GM18517 (cell line): ENCODE results near the gene ATG10.
A peak's percentile ranks its signal among the peaks of the same experiment; 100 is the strongest.
"Not testable (repeated sequence)": the region's sequence is repeated elsewhere in the genome, so short reads cannot be mapped to it uniquely, and the experiment has no call there.

Source experiments
- ATAC-seq: cut with Tn5 transposase; IDR thresholded peaks from one replicate; pipeline ENCODE4 v1.9.1; 2021; ENCODE audit warnings: mild to moderate bottlenecking, moderate library complexity; ENCODE audit not compliant: unreplicated experiment

Gene ATG10

DNA sequence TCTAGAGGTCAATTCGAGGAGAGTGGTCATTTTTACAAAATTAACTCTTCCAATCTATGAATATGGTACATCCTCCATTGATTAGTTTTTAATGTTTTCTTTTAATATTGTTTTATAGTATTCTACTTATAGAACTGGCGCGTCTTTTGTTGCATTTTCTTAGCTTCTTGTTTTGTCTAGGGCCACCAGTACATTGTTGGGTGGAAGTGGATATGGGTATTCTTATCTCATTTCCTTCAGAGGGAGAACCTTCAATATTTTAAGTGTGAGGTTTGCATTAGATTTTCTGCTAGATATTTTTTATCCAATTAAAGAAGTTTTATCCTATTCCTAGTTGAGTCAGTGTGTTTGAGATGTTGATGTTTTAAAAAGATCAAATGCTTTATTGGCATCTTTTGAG is 236.5 kb downstream of the ATG10 start:
- ATAC-seq = no peak

DNA sequence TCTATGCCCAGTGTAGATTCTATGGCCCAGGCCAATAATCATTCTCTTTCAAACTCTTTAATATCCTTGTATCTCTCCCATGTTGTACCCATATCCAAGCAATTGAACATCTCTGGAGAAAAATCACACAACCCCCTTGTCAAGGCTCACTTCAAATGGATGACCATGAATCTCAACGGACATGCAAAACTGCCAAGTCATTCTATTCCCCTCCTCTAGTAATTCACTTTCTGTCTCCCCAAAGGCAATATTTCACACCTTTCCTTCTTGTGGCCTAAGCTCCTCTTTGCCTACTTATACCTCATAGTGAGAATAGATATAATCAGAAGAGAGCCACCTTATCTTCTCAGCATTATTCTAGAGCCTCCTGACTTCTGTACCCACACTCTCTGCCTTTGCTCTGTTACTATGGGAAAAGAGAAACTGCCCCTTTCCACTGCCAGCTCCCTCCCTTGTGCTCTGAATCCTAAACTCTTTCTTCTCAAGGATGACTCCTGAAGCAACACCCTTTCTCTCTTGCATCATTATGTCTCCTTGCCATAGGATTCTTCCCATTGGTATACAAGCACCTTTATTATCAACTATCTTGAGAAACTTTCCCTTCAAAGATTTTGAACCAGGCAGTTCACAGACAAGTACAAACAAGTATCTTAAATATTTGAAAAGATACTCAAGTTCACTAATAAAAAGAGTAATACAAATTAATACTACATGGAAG is 240.2 kb downstream of the ATG10 start:
- ATAC-seq = no peak

DNA sequence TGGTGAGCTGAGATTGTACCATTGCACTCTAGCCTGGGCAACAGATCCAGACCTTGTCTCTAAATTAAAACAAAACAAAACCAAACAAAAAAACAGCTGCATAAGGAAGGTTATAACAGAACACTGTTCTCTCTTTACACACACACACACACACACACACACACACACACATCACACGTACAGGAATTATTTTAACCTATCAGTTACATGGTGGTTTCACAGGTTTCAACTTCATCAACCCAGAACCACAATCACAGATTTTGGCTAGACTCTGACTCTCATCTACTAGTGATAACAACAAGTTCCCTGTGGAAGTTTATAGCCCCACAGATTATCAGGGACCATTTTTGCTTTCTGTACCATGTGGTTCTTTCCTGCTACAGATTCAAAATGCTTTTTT is 246.1 kb downstream of the ATG10 start:
- no peak for ATAC-seq

DNA sequence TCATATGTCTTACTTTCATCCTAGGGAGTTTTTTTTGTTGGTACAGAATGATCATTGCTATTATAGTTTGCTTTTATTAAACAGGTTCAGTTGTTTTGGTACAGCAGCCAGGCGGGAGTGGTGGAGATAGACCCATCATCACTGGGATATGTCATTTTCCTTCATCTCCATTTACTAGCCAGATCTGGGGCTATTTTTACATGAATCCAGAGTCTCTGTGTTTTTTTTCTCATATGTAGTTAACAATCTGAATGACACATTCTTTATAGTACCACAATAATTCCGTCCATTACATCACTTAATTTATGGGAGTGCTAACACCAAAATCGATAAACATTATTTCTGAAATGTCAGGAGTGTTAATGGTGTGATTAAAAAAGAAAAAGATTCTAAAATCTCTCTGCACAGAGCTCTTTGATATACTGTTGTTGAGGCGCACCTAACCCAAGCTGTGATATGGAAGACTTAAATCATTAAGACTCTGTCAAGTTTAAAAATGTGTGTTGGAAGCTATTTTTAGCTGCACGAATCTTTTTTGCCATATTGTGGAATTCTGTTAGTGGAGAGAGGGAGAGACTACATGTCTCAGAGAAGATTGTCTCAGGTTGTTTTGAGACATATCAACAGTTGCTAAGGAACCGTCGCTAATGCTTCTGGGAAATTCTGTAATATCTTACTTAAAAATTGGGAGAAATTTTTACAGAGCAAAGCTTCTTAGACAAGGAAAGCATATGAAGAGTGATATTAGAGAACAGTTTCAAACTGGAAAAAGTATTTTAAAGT is 246.7 kb downstream of the ATG10 start:
- no peak for ATAC-seq

DNA sequence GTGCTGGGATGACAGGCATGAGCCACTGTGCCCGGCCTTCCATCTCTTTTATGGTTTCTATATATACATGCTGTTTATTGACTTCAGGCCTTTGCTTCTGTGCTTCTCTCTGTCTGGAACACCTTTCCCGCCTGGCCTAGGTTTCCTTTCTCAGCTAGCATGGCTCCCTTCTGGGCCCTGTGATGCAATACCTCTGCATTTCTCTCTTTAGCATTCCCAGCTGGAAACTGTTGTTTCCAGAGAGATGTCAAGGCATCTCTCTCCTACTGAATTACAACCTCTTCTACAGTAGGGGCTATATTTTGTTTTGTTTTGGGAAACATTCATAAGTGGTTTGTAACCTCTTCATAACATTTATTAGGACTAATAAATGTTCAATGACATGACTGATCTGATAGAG is 249.2 kb downstream of the ATG10 start:
- ATAC-seq = no peak

DNA sequence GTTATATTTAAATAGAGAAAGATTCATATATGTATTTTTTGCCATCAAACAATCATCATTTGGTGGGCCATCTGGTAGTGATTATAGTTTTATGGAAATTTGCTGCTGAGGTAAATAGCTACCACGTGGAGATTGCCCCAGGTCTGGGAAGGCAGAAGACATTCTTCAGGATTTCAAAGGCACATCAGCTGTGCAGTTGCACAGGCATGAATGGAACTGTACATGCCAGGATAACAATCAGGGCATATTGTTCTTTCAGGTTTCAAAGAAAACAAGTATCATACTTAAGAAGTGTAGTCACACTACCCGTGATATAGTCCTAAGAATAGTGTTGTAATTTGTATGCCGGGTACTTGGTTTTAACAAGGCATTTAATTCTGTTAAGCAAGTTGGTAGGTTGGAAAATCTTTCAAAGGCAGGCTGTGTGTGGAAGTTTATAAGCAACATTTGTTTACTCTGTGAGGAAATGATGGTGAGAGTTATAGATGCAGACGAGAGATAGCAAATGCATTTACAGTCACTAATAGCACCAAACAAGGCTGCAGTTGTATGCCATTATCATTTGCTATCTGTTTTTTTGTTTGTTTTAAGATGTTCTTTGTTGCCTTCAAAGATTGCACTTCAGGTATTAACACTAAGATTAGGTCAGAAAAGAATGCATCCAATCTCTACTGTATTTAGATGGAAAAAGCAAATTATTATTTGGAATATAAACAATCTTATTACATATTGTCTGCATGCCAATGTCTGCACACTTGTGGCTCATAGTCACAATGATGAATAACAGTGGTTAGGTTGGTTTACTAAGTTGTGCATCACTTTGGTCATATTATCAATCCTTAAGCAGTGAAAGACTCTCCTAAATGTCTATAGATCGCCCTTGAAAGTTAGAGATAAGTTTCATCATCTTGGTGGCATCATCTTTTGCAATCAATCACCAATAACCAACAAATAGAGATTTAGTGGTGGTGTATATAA is 251.1 kb downstream of the ATG10 start:
- no peak for ATAC-seq

DNA sequence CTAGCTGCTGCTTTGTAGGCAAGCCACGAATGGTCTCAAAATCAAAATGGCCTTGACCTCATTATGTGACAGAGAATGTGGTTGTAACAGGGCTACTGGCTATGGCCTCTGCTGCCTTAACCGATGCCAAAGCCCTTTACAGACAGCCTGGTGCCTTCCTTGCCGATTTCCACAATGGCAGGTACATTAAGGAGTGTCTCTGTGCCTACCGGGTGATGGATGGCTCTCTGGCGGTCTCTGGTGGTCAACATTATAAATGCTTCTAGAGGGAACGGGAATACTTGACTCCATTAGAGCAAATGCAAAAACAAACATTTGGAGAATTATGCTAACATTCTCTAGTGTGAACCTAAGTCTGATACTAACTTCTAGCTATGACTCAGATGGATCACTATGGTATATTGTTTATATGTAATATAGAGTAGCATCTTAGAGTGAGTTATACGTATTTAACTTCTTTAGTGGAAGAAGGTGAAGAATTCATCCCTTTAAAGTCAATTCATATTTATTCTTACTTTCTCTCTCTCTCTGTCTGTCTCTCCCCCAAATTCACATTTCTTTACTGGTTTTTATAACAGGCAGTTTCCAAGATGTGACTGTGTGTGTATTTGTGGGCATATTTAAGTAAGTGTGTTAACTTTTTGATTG is 253.8 kb downstream of the ATG10 start:
- ATAC-seq = peak; percentile 94

DNA sequence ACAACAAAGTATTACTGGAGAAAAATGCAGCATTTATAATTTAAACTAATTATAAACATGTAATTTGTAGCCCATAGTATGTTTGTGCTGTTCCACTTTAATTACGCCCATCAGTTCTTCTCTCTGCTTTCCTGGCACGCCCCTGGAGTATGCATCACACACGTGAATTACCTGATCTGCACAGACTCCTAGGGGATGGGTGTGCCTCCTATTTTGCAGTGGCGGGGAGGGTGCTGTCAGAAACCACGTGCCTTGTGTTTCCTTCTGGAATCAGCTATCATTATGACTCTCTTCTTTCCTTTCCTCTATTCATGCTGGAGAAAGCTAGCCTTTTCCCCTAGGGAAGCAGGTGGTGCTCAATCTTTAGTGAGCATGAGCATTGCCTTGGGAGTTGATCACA is 263.1 kb downstream of the ATG10 start:
- ATAC-seq = no peak

DNA sequence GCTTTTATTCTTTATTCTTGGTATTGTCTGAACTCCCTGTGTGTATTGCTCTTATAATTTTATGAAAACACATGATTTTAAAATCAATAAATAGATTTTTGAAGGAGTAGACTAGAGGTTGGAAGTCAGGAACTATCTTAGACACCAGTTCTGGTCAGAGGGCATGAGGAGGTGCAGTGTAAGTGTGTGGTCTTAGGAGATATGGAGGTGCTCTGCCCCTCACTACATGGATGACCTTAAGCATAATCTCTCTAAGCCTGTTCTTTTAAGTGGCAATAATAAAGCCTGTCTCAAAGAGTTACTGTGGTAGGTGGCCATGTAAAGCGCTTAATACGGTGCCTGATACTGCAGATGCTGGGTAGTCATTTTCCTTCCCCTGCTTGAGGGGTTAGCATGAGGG is 272.3 kb downstream of the ATG10 start:
- ATAC-seq = no peak

DNA sequence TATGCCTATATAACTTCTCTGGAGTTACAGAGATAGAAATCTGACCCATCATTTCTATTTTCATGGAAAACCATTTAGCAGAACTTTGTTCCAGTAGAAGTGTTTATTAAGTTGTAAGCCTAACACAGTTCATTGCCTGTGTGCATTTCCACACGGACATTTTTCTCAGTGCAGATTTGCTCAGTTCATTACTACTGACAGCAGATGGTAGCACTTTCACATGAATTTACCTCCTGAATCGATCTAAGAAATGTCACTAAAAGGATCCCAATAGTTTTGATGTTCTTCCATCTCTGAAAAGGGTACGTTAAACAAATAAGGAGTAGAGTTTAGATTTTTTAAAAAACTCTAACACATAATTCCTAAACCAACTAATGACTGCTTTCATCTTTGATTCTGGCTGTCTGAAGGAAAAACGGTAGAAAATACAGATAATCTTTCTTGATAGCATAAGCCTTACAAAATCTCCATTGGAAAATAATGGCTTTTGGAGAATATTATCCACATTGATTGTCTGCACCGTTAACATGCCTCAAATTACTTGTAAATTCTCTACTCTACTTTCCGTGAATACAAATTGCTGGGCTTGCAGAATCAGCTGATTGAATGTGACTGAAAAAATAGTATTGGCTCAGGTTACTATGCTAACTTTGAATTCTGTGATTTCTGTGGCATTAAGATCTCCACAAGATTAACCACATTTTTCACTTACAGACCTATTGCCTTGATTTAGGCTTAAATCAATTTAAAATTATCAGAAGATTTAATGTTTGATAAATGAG is 273.2 kb downstream of the ATG10 start:
- no peak for ATAC-seq

DNA sequence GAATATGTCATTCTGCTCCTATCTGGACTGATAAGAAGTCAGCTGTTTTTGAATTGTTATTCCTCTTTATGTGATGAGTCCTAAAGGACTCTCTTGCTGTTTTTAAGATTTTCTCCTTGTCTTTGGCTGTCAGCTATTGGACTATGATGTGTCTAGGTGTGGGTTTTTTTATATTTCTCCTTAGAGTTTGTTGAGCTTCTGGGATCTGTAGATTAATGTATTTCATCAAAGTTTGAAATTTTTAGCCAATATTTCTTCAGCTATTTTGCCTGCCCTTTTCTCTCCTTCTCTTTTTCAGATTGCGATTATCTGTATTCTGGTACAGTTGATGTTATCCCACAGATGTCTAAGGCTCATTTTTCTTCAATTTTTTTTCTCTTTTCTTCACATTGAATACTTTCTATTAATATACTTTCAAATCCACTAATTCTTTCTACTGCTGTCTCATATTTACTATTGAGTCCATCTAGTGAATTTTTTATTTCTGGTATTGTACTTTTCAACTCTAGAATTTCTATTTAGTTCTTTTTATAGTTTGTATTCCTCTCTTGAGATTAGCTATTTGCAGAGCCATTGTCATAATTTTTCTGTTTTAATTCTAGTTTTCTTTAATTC is 275.2 kb downstream of the ATG10 start:
- no peak for ATAC-seq

DNA sequence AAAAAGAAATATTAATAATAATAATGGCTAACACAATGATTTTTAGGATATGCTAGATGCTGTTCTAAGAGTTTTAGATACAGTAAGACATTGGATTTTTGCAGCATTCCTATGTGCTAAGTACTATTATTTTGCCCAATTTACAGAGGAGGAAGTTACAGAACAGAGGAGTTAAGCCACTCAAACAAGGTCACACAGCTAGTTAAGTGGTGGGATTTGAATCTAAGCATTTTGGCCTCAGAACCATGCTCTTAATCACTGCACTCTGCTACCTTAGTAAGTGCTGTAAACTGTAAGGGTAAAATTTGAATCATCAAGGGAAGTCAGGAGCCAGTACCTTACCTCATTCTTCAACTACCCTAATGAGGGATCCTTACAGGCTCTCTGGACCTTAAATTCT is 280.9 kb downstream of the ATG10 start:
- ATAC-seq = no peak

DNA sequence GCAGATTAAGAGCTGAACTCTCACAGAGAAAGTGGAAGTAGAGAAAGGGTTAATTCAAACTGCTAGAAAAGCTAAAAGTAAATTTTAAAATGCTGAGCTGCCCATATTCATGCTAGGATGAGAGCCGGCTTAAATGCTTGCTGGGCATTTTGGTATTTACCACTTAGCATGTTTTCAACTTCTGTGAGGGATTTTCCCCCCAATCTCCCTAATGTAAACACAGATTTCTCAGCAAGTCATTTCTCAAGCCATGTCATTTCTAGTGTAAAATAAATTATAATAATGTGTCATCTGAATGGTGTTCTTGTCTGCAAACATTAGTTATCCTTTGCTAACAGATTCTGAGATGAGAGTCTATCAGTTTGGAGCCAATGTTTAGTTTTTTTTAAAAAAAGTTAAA is 284.0 kb downstream of the ATG10 start:
- ATAC-seq = no peak

DNA sequence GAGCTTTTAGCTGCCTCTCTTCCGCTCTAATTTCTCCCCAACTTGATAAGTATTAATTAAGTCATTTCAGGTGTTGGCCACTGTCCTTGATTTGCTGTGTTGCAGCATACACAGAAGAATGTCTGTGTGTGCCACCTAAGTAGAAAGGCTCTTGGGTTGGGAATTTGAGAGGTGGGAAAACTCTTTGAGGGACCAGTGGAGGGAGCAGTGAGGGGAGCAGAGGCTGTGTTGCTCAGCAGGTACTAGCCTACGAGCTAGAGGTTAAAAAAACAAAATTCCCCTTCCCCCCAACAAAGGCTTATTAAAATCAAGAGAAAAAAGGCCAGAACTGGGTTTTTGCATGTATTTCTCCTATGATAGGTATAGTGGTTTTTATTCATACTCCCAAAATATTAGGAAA is 285.4 kb downstream of the ATG10 start:
- no peak for ATAC-seq

DNA sequence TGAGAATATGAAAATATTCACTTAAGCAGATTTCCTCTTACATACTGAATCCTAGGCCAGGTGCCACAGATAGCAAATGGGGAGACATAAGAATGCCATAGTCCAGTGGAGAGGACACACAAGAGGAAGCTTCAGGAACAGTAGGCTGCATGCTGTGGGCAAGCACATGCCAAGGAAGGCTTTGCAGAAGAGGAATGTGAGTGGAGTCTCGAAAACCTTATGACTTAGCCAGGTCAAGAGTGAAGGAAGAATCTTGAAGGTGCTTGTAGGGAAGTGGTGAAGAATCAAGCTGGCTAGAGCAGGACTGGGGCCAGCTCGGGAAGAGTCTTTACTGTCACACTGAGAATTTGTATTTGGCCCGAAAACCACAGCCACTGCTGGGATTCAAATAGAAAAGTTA is 285.9 kb downstream of the ATG10 start:
- no peak for ATAC-seq

DNA sequence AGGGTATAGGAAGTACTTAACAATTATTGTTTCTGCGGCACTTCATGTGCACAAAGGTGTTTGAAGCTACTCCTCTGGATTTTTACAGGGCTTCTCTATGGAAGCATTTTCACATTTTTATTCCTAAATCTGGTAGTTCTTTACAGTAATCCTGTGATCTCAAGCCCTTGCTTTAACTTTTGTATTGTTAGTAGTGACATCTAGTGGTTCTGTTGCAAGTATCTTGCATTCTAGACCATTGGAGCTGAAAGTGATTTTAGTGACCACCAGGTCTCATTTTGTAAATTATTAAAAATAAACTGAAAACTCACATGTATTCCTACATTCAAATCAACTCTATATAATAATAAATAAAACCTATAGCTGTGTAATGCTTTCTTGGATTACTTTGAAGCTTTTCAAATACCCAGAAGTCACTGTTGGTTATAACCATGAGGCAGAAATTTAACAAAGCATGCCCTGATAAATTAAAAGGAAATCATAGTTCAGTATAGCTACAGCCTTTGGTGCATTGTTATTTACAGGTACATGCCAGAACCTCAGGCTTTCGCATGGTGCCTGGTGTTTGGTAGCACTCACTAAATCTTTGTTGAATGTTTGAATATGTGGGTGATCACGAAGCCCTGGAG is 287.5 kb downstream of the ATG10 start:
- no peak for ATAC-seq

DNA sequence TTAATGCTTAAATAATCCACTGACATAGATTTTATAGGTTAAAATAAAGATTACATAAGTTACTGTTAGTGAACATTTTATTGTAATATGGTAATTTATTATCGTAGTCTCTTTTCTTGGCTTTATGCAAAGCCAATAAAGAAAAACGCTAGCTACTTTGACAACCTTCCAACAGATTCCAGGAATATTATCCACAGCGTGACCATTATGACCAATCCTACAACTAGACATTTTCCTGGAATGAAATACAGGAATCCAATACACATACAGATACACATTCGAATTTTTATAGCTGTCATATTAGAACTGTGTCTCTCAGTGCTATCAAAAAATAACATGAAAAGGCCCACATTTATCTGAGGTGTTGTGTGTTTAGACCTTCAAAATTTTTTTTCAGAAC is 293.2 kb downstream of the ATG10 start:
- ATAC-seq = no peak

DNA sequence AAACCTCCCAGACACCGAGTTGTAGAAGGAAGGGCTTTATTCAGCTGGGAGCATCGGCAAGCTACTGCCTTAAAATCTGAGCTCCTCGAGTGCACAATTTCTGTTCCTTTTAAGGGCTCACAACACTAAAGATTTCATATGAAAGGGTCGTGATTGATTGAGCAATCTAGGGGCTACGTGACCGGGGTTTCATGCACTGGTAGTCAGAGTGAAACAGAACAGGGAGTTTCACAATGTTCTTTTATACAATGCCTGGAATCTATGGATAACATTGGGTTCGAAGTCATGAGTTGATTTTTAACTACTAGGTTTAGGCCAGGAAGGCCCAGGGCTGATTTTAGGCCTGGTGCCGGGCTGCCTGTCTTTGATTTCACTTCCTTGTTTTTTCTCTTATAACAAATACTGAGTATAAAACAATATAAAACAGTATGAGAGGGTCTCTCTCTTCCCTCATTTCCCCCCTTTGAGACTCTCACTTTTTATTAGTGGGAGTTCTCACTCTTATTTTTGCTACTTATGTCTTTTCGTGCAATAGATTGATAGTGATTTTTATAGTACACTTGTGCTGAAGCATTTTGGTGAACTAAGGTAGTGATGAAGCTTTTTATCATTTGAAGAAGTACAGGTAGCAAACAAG is 295.6 kb downstream of the ATG10 start:
- not testable (repeated sequence) for ATAC-seq

DNA sequence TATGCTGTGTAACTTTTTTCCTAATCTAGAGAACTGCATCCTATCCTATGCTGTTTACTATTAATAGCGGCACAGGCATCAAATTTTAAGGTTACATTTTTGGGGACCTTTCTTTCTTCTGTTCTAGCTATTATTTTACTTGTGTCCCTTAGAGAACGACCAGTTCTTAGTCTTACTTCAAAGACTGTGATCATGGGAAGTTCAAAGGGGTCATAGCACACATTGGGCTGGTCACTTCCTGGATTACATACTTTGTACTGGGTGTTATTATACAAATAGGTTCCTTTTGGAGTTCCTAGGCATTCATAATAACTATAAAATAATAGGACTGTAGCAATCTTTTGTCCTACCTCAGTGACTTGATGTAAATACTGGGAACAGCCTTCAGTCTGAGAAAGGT is 297.5 kb downstream of the ATG10 start:
- ATAC-seq = not testable (repeated sequence)
